ENCODE data around the gene PEX11G. TPM values are rescaled to one million over a fixed set of nuclear protein-coding genes. Genes with fewer than 3 reads are reported as not detected.
A peak's percentile ranks its signal among the peaks of the same experiment; 100 is the strongest.

PEX11G gene
- total and polyA plus RNA-seq, 10 of the 15 experiments (the other 5 are each of a cell fraction or from before 2014, with no cell fraction given) = 0.05 to 1.8 (median 0.73) TPM; not detected in 1

GRCh38 chr19:7426986-7427385, 61.8 kb downstream of the PEX11G start (continued):
- TF ChIP-seq REST (IDR thresholded peaks at IDR 0.05; ENCODE audit: low read depth, low read length) (no peak), NR2F1 (conservative IDR thresholded peaks at IDR 0.05) (peak; percentile 88), FOXM1 (IDR thresholded peaks at IDR 0.05; ENCODE audit: low read depth, low read length) (peak; percentile 69; the same call in 1 of the 2 replicates), MTA3 (IDR thresholded peaks at IDR 0.05; ENCODE audit: borderline replicate concordance, low read length) (0 out of 2 replicates have a peak, but pooled peaks have one; percentile 33), RBBP5 (conservative IDR thresholded peaks at IDR 0.05) (no peak), TCF12 (IDR thresholded peaks at IDR 0.05; ENCODE audit: low read depth, low read length) (peak; percentile 92), NFIC (IDR thresholded peaks at IDR 0.05; ENCODE audit: low read depth, low read length) (peak; percentile 32; the same call in 1 of the 2 replicates), ETV6 (conservative IDR thresholded peaks at IDR 0.05 in 1 of 2, IDR thresholded peaks at IDR 0.05 in 1 of 2; ENCODE audit: borderline replicate concordance in 1 of 2, low read depth in 1 of 2) (peak in 1 of 2 experiments; percentile 13; a peak in 1 of 4 replicates), JUNB (IDR thresholded peaks at IDR 0.05) (peak; percentile 69), EZH2 (IDR thresholded peaks at IDR 0.05; ENCODE audit: borderline replicate concordance, control insufficient read depth, low read depth, low read length) (no peak), ZSCAN29 (IDR thresholded peaks at IDR 0.05) (no peak), EED (IDR thresholded peaks at IDR 0.05; ENCODE audit: low read depth) (peak; percentile 66)

Other genes with a start within 250 kb of the PEX11G start
Only the 7 nearest of the 15 such genes appear.
- 26.9 and 31.1 TPM in 2 replicates for gene ARHGEF18, start 140.1 kb downstream of the PEX11G start, total RNA-seq (2014; rRNA removed)
- 8.8 and 8.9 TPM in 2 replicates for gene ARHGEF18, start 140.1 kb downstream of the PEX11G start, total RNA-seq (2014; rRNA removed; fragmentation: Illumina TruSeq; extraction: Trizol)
- 32.3 and 37.3 TPM in 2 replicates for gene ARHGEF18, start 140.1 kb downstream of the PEX11G start, total RNA-seq (2021)
- gene ARHGEF18, start 140.1 kb downstream of the PEX11G start, polyA plus RNA-seq (2011; rRNA removed) = 7.0 and 8.9 TPM in 2 replicates
- 1.2 and 6.6 TPM in 2 replicates for gene ARHGEF18, start 140.1 kb downstream of the PEX11G start, polyA plus RNA-seq (2014; fragmentation: Illumina TruSeq; extraction: Trizol)
- under 1 TPM; 0.31 to 0.57 TPM for gene ARHGEF18, start 140.1 kb downstream of the PEX11G start, polyA plus RNA-seq (2014; fragmentation: Nextera tagmentation; extraction: Ambion mirVana)
- gene ARHGEF18, start 140.1 kb downstream of the PEX11G start, polyA plus RNA-seq (2014; rRNA removed) = 23.3 and 27.6 TPM in 2 replicates
- 10 to 100 TPM; 17.9 to 19.9 TPM for gene ARHGEF18, start 140.1 kb downstream of the PEX11G start, polyA plus RNA-seq (2016; fragmentation: Nextera tagmentation; extraction: Ambion mirVana)
- 2.1 and 3.0 TPM in 2 replicates for gene ZNF358, start 27.1 kb upstream of the PEX11G start, total RNA-seq (2014; rRNA removed)
- gene ZNF358, start 27.1 kb upstream of the PEX11G start, total RNA-seq (2014; rRNA removed; fragmentation: Illumina TruSeq; extraction: Trizol) = 1.8 and 1.9 TPM in 2 replicates
- 4.9 and 6.3 TPM in 2 replicates for gene ZNF358, start 27.1 kb upstream of the PEX11G start, total RNA-seq (2021)
- gene ZNF358, start 27.1 kb upstream of the PEX11G start, polyA plus RNA-seq (2011; rRNA removed) = 0.13 and 0.50 TPM in 2 replicates
- gene ZNF358, start 27.1 kb upstream of the PEX11G start, polyA plus RNA-seq (2014; fragmentation: Illumina TruSeq; extraction: Trizol) = 4.1 and 5.5 TPM in 2 replicates
- under 1 TPM in 1 of 2 experiments, not detected in 1; 0.09 TPM for gene ZNF358, start 27.1 kb upstream of the PEX11G start, polyA plus RNA-seq (2014; fragmentation: Nextera tagmentation; extraction: Ambion mirVana)
- gene ZNF358, start 27.1 kb upstream of the PEX11G start, polyA plus RNA-seq (2014; rRNA removed) = 2.2 and 4.0 TPM in 2 replicates
- under 1 TPM; 0.59 to 0.96 TPM for gene ZNF358, start 27.1 kb upstream of the PEX11G start, polyA plus RNA-seq (2016; fragmentation: Nextera tagmentation; extraction: Ambion mirVana)
- gene MCOLN1, start 33.6 kb upstream of the PEX11G start, total RNA-seq (2014; rRNA removed) = 2.2 and 2.8 TPM in 2 replicates
- 2.3 and 3.0 TPM in 2 replicates for gene MCOLN1, start 33.6 kb upstream of the PEX11G start, total RNA-seq (2014; rRNA removed; fragmentation: Illumina TruSeq; extraction: Trizol)
- gene MCOLN1, start 33.6 kb upstream of the PEX11G start, total RNA-seq (2021) = 10.9 and 13.9 TPM in 2 replicates
- gene MCOLN1, start 33.6 kb upstream of the PEX11G start, polyA plus RNA-seq (2011; rRNA removed) = 2.8 and 6.0 TPM in 2 replicates
- gene MCOLN1, start 33.6 kb upstream of the PEX11G start, polyA plus RNA-seq (2014; fragmentation: Illumina TruSeq; extraction: Trizol) = 1.9 and 3.7 TPM in 2 replicates
- gene MCOLN1, start 33.6 kb upstream of the PEX11G start, polyA plus RNA-seq (2014; fragmentation: Nextera tagmentation; extraction: Ambion mirVana) = 1 to 10 TPM in 1 of 2 experiments, under 1 TPM in 1; 0.42 to 1.4 TPM
- 13.6 and 15.6 TPM in 2 replicates for gene MCOLN1, start 33.6 kb upstream of the PEX11G start, polyA plus RNA-seq (2014; rRNA removed)
- gene MCOLN1, start 33.6 kb upstream of the PEX11G start, polyA plus RNA-seq (2016; fragmentation: Nextera tagmentation; extraction: Ambion mirVana) = 10 to 100 TPM; 12.4 to 14.4 TPM
- gene PNPLA6, start 46.7 kb upstream of the PEX11G start, total RNA-seq (2014; rRNA removed) = 47.9 and 56.8 TPM in 2 replicates
- gene PNPLA6, start 46.7 kb upstream of the PEX11G start, total RNA-seq (2014; rRNA removed; fragmentation: Illumina TruSeq; extraction: Trizol) = 18.7 and 19.2 TPM in 2 replicates
- gene PNPLA6, start 46.7 kb upstream of the PEX11G start, total RNA-seq (2021) = 105 and 113 TPM in 2 replicates
- 9.2 and 16.3 TPM in 2 replicates for gene PNPLA6, start 46.7 kb upstream of the PEX11G start, polyA plus RNA-seq (2011; rRNA removed)
- gene PNPLA6, start 46.7 kb upstream of the PEX11G start, polyA plus RNA-seq (2014; fragmentation: Illumina TruSeq; extraction: Trizol) = 9.4 and 23.2 TPM in 2 replicates
- 1 to 10 TPM in 1 of 2 experiments, under 1 TPM in 1; 0.95 to 8.4 TPM for gene PNPLA6, start 46.7 kb upstream of the PEX11G start, polyA plus RNA-seq (2014; fragmentation: Nextera tagmentation; extraction: Ambion mirVana)
- gene PNPLA6, start 46.7 kb upstream of the PEX11G start, polyA plus RNA-seq (2014; rRNA removed) = 67.9 and 72.2 TPM in 2 replicates
- gene PNPLA6, start 46.7 kb upstream of the PEX11G start, polyA plus RNA-seq (2016; fragmentation: Nextera tagmentation; extraction: Ambion mirVana) = 10 to 100 TPM; 64.7 to 65.3 TPM
- gene CAMSAP3, start 106.8 kb upstream of the PEX11G start, total RNA-seq (2014; rRNA removed) = 1.1 and 1.9 TPM in 2 replicates
- gene CAMSAP3, start 106.8 kb upstream of the PEX11G start, total RNA-seq (2014; rRNA removed; fragmentation: Illumina TruSeq; extraction: Trizol) = 0.64 and 0.72 TPM in 2 replicates
- gene CAMSAP3, start 106.8 kb upstream of the PEX11G start, total RNA-seq (2021) = 5.6 and 6.3 TPM in 2 replicates
- gene CAMSAP3, start 106.8 kb upstream of the PEX11G start, polyA plus RNA-seq (2011; rRNA removed) = 0.23 and 0.72 TPM in 2 replicates
- 0.75 and 3.3 TPM in 2 replicates for gene CAMSAP3, start 106.8 kb upstream of the PEX11G start, polyA plus RNA-seq (2014; fragmentation: Illumina TruSeq; extraction: Trizol)
- under 1 TPM; 0.03 to 0.22 TPM for gene CAMSAP3, start 106.8 kb upstream of the PEX11G start, polyA plus RNA-seq (2014; fragmentation: Nextera tagmentation; extraction: Ambion mirVana)
- 1.9 and 3.9 TPM in 2 replicates for gene CAMSAP3, start 106.8 kb upstream of the PEX11G start, polyA plus RNA-seq (2014; rRNA removed)
- under 1 TPM; 0.37 to 0.47 TPM for gene CAMSAP3, start 106.8 kb upstream of the PEX11G start, polyA plus RNA-seq (2016; fragmentation: Nextera tagmentation; extraction: Ambion mirVana)
- gene XAB2, start 140.5 kb upstream of the PEX11G start, total RNA-seq (2014; rRNA removed) = 29.6 and 41.5 TPM in 2 replicates
- gene XAB2, start 140.5 kb upstream of the PEX11G start, total RNA-seq (2014; rRNA removed; fragmentation: Illumina TruSeq; extraction: Trizol) = 13.5 and 15.3 TPM in 2 replicates
- gene XAB2, start 140.5 kb upstream of the PEX11G start, total RNA-seq (2021) = 42.9 and 45.1 TPM in 2 replicates
- gene XAB2, start 140.5 kb upstream of the PEX11G start, polyA plus RNA-seq (2011; rRNA removed) = 9.3 and 28.5 TPM in 2 replicates
- gene XAB2, start 140.5 kb upstream of the PEX11G start, polyA plus RNA-seq (2014; fragmentation: Illumina TruSeq; extraction: Trizol) = 2.3 and 11.3 TPM in 2 replicates
- under 1 TPM; 0.34 to 0.66 TPM for gene XAB2, start 140.5 kb upstream of the PEX11G start, polyA plus RNA-seq (2014; fragmentation: Nextera tagmentation; extraction: Ambion mirVana)
- gene XAB2, start 140.5 kb upstream of the PEX11G start, polyA plus RNA-seq (2014; rRNA removed) = 38.1 and 43.5 TPM in 2 replicates
- 10 to 100 TPM; 17.3 to 20.4 TPM for gene XAB2, start 140.5 kb upstream of the PEX11G start, polyA plus RNA-seq (2016; fragmentation: Nextera tagmentation; extraction: Ambion mirVana)
- 47.0 and 60.8 TPM in 2 replicates for gene PET100, start 140.8 kb upstream of the PEX11G start, total RNA-seq (2014; rRNA removed)
- gene PET100, start 140.8 kb upstream of the PEX11G start, total RNA-seq (2014; rRNA removed; fragmentation: Illumina TruSeq; extraction: Trizol) = 90.7 and 92.9 TPM in 2 replicates
- gene PET100, start 140.8 kb upstream of the PEX11G start, total RNA-seq (2021) = 156 and 159 TPM in 2 replicates
- gene PET100, start 140.8 kb upstream of the PEX11G start, polyA plus RNA-seq (2011; rRNA removed) = 73.8 and 108 TPM in 2 replicates
- gene PET100, start 140.8 kb upstream of the PEX11G start, polyA plus RNA-seq (2014; fragmentation: Illumina TruSeq; extraction: Trizol) = 47.3 and 85.6 TPM in 2 replicates
- 100 to 1,000 TPM; 353 to 462 TPM for gene PET100, start 140.8 kb upstream of the PEX11G start, polyA plus RNA-seq (2014; fragmentation: Nextera tagmentation; extraction: Ambion mirVana)
- 66.0 and 79.5 TPM in 2 replicates for gene PET100, start 140.8 kb upstream of the PEX11G start, polyA plus RNA-seq (2014; rRNA removed)
- 100 to 1,000 TPM; 332 to 386 TPM for gene PET100, start 140.8 kb upstream of the PEX11G start, polyA plus RNA-seq (2016; fragmentation: Nextera tagmentation; extraction: Ambion mirVana)

Data from GM12878 (cell line).